ENCODE measurements around the gene BAG3. TPM values are rescaled to one million over a fixed set of nuclear protein-coding genes. Genes with fewer than 3 reads are reported as not detected.

The BAG3 gene
- total and polyA plus RNA-seq, 2 of the 4 experiments (the other 2 are of a cell fraction) = 5.4 to 42.5 TPM

DNA sequence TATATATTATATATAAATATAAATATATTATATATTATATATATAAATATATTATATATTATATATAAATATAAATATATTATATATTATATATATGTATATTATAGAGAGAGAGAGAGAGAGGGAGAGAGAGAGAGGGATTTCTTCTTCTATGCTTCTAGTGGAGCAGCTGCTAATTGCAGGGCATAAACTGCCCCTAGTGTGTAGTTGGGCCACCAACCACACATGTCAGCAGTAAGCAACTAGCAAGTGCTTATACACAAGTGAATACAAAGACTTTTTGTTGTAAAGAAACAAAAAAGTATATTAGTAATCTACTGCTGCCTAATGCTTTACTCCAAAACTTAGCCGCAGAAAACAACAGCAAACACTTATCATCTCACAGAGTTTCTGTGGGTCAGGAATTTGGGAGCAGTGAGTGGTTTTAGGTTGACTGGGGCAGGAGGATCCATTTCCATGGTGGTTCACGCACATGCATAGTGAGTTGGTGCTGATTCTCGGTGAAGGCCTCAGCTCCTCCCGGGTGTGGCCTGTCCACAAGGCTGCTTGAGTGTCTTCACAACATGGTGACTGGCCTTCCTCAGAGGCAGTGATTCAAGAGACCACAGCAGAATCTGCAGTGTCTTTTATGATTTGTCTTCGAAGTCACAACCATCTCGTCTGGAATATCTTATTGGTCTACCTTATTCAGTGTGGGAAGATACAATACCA, 25.5 kb upstream of the BAG3 start:
- Histone ChIP-seq H2BK20ac (ENCODE audit: low read depth, low read length) (no peak overlapping the region), H2AFZ (replicated peaks; ENCODE audit: low read length, poor library complexity) (no peak overlapping the region), H3K4me1 (ENCODE audit: control insufficient read depth, insufficient read depth, low read length) (peaks cover 2% of the 10 kb centered on the region), H2BK5ac (ENCODE audit: low read depth, low read length, poor library complexity, severe bottlenecking) (no peak overlapping the region), H3K4me3 (ENCODE audit: insufficient read depth, low read depth, low read length) (no peak overlapping the region), H4K20me1 (ENCODE audit: insufficient read depth, low read length) (no peaks in the 10 kb centered on the region), H3K79me1 (ENCODE audit: low read depth in 1 of 2, low read length in 2 of 2) (no peaks in the 10 kb centered on the region), H3K18ac (ENCODE audit: low read depth, low read length) (no peak overlapping the region), H3K4me2 (ENCODE audit: low read depth, low read length) (no peak overlapping the region), H4K5ac (ENCODE audit: low read depth, low read length) (no peak overlapping the region), H3K9ac (ENCODE audit: low read depth, low read length) (no peak overlapping the region), H2BK120ac (ENCODE audit: low read depth, low read length) (no peak overlapping the region), H3K36me3 (ENCODE audit: control insufficient read depth, insufficient read depth, low read length) (no peaks in the 10 kb centered on the region), H3K14ac (replicated peaks; ENCODE audit: low read depth, low read length) (no peak overlapping the region), H3K56ac (ENCODE audit: extremely low read depth, insufficient read depth, low read length) (no peak overlapping the region), H4K91ac (ENCODE audit: insufficient read depth, low read depth, low read length) (no peak overlapping the region), H4K8ac (ENCODE audit: low read depth in 2 of 2, low read length in 2 of 2) (no peak overlapping the region), H3K23ac (ENCODE audit: low read depth, low read length) (no peak overlapping the region), H3K27me3 (ENCODE audit: control insufficient read depth, insufficient read depth, low read length) (peaks cover 3% of the 10 kb centered on the region), H3K4ac (ENCODE audit: low read depth, low read length) (no peak overlapping the region), H2AK5ac (ENCODE audit: low read depth, low read length) (no peak overlapping the region), H2AK9ac (replicated peaks; ENCODE audit: low read depth, low read length, poor library complexity) (no peak overlapping the region), H3K9me1 (ENCODE audit: insufficient read depth, low read length) (no peaks in the 10 kb centered on the region), H3K9me3 (ENCODE audit: control insufficient read depth, insufficient read depth, low read length) (no peaks in the 10 kb centered on the region), H2BK15ac (ENCODE audit: low read depth, low read length) (no peak overlapping the region), H3K27ac (ENCODE audit: insufficient read depth, low read length) (no peak overlapping the region)
- in situ Hi-C loops (cut with MboI; ENCODE audit: low sequenced_read_pairs) (no loop called here), dilution Hi-C loops (cut with HindIII; ENCODE audit: low sequenced_read_pairs, unreplicated experiment) (no loop called here), intact Hi-C loops (cut with micrococcal nuclease) (no loop called here)
- DNase-seq (no peak), ATAC-seq (ENCODE audit: low read depth) (no peak)
- ChIA-PET POLR2A (ENCODE audit: unreplicated experiment) (no interaction called here), CTCF (no interaction called here)
- 83% methylated on average over 1 of the region's 6 CpGs; no CpG with 5 or more reads in 1 of the 2 experiments for WGBS, 2 experiments (ENCODE audit: extremely low coverage in 2 of 2, insufficient read length in 1 of 2)
- no TSS peak for BruUV-seq (replicated peaks)
- TF ChIP-seq POLR2A (IDR thresholded peaks at IDR 0.05; ENCODE audit: low read depth, low read length) (no peak), RAD21 (IDR thresholded peaks at IDR 0.05; ENCODE audit: low read length) (no peak), BHLHE40 (IDR thresholded peaks at IDR 0.05; ENCODE audit: low read depth, low read length) (no peak), RCOR1 (IDR thresholded peaks at IDR 0.05; ENCODE audit: insufficient replicate concordance, low read length) (no peak), SMC3 (IDR thresholded peaks at IDR 0.05; ENCODE audit: low read depth, low read length) (no peak), FOS (IDR thresholded peaks at IDR 0.05; ENCODE audit: low read depth, low read length) (no peak), MAZ (IDR thresholded peaks at IDR 0.05; ENCODE audit: borderline replicate concordance, low read depth, low read length) (no peak), NFE2L2 (IDR thresholded peaks at IDR 0.05; ENCODE audit: low read depth, low read length) (no peak), CHD1 (IDR thresholded peaks at IDR 0.05; ENCODE audit: low read depth, low read length) (no peak), MXI1 (IDR thresholded peaks at IDR 0.05; ENCODE audit: borderline replicate concordance, low read depth, low read length) (no peak), RFX5 (IDR thresholded peaks at IDR 0.05; ENCODE audit: low read depth, low read length) (no peak), MAFK (IDR thresholded peaks at IDR 0.05; ENCODE audit: low read depth, low read length) (no peak), CEBPB (IDR thresholded peaks at IDR 0.05; ENCODE audit: low read depth, low read length) (no peak)
- TF ChIP-seq, protein P1, sequence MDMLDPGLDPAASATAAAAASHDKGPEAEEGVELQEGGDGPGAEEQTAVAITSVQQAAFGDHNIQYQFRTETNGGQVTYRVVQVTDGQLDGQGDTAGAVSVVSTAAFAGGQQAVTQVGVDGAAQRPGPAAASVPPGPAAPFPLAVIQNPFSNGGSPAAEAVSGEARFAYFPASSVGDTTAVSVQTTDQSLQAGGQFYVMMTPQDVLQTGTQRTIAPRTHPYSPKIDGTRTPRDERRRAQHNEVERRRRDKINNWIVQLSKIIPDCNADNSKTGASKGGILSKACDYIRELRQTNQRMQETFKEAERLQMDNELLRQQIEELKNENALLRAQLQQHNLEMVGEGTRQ (IDR thresholded peaks at IDR 0.05; ENCODE audit: low read depth, low read length) = no peak
- TF ChIP-seq, protein P2, sequence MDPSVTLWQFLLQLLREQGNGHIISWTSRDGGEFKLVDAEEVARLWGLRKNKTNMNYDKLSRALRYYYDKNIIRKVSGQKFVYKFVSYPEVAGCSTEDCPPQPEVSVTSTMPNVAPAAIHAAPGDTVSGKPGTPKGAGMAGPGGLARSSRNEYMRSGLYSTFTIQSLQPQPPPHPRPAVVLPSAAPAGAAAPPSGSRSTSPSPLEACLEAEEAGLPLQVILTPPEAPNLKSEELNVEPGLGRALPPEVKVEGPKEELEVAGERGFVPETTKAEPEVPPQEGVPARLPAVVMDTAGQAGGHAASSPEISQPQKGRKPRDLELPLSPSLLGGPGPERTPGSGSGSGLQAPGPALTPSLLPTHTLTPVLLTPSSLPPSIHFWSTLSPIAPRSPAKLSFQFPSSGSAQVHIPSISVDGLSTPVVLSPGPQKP (IDR thresholded peaks at IDR 0.05; ENCODE audit: borderline replicate concordance, low read depth, low read length) = no peak
- TF ChIP-seq, protein P3, sequence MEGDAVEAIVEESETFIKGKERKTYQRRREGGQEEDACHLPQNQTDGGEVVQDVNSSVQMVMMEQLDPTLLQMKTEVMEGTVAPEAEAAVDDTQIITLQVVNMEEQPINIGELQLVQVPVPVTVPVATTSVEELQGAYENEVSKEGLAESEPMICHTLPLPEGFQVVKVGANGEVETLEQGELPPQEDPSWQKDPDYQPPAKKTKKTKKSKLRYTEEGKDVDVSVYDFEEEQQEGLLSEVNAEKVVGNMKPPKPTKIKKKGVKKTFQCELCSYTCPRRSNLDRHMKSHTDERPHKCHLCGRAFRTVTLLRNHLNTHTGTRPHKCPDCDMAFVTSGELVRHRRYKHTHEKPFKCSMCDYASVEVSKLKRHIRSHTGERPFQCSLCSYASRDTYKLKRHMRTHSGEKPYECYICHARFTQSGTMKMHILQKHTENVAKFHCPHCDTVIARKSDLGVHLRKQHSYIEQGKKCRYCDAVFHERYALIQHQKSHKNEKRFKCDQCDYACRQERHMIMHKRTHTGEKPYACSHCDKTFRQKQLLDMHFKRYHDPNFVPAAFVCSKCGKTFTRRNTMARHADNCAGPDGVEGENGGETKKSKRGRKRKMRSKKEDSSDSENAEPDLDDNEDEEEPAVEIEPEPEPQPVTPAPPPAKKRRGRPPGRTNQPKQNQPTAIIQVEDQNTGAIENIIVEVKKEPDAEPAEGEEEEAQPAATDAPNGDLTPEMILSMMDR (conservative IDR thresholded peaks at IDR 0.05; ENCODE audit: low read depth, low read length) = no peak
